ENCODE data around the gene FAM110A.

Gene FAM110A

GRCh38 chr20:856361-856775 lies 22.9 kb downstream of the FAM110A start:
- Histone ChIP-seq H3K4me1 (ENCODE audit: control insufficient read depth, low read length) (peaks cover 5% of the 10 kb centered on the region; the same call in 1 of the 2 replicates), H3F3A (ENCODE audit: control insufficient read depth, insufficient read depth) (no peaks in the 10 kb centered on the region), H3K36me3 (ENCODE audit: control insufficient read depth, low read length) (no peaks in the 10 kb centered on the region), H3K27ac (ENCODE audit: low read depth, low read length) (no peak overlapping the region), H3K9me3 (ENCODE audit: control insufficient read depth, insufficient read depth, low read length) (no peaks in the 10 kb centered on the region), H3K27me3 (ENCODE audit: control insufficient read depth, low read length) (no peaks in the 10 kb centered on the region), H3K79me2 (ENCODE audit: control insufficient read depth, low read length) (no peaks in the 10 kb centered on the region), H3K4me2 (ENCODE audit: low read length) (no peak overlapping the region), H3K4me3 (ENCODE audit: low read length) (no peak overlapping the region), H3K9me2 (replicated peaks; ENCODE audit: control insufficient read depth, low read length) (no peaks in the 10 kb centered on the region), H4K20me1 (ENCODE audit: control insufficient read depth, insufficient read depth, low read depth, low read length) (no peaks in the 10 kb centered on the region)
- no peak for TF ChIP-seq CTCF (IDR thresholded peaks at IDR 0.05; ENCODE audit: low read depth, low read length, poor library complexity, severe bottlenecking)
- TF ChIP-seq EZH2phosphoT487 (IDR thresholded peaks at IDR 0.05; ENCODE audit: borderline replicate concordance, low read length), result no peak

- H3K79me2 ChIP-seq (ENCODE audit: control insufficient read depth, low read length), result no peaks in the 10 kb centered on the region
- no peak overlapping the region for H3K4me2 ChIP-seq (ENCODE audit: low read length)
- no peaks in the 10 kb centered on the region for H3K36me3 ChIP-seq (ENCODE audit: control insufficient read depth, low read length)
- no peaks in the 10 kb centered on the region for H3K9me2 ChIP-seq (replicated peaks; ENCODE audit: control insufficient read depth, low read length)
- no peaks in the 10 kb centered on the region for H3K9me3 ChIP-seq (ENCODE audit: control insufficient read depth, insufficient read depth, low read length)
- H3K27me3 ChIP-seq (ENCODE audit: control insufficient read depth, low read length), result no peaks in the 10 kb centered on the region
- no peak overlapping the region for H3K4me3 ChIP-seq (ENCODE audit: low read length)
- no peaks in the 10 kb centered on the region for H4K20me1 ChIP-seq (ENCODE audit: control insufficient read depth, insufficient read depth, low read depth, low read length)
- H3K27ac ChIP-seq (ENCODE audit: low read depth, low read length), result no peak overlapping the region
- peaks cover 5% of the 10 kb centered on the region; the same call in 1 of the 2 replicates for H3K4me1 ChIP-seq (ENCODE audit: control insufficient read depth, low read length)
- TF ChIP-seq CTCF (IDR thresholded peaks at IDR 0.05; ENCODE audit: low read depth, low read length, poor library complexity, severe bottlenecking) (no peak), EZH2phosphoT487 (IDR thresholded peaks at IDR 0.05; ENCODE audit: borderline replicate concordance, low read length) (no peak)
- H3F3A ChIP-seq (ENCODE audit: control insufficient read depth, insufficient read depth), result no peaks in the 10 kb centered on the region
Observed at GRCh38 chr20:858011-858410, 24.5 kb downstream of the FAM110A start.

- peaks cover 5% of the 10 kb centered on the region; the same call in 1 of the 2 replicates for H3K4me1 ChIP-seq (ENCODE audit: control insufficient read depth, low read length)
- no peaks in the 10 kb centered on the region for H3K9me3 ChIP-seq (ENCODE audit: control insufficient read depth, insufficient read depth, low read length)
- H4K20me1 ChIP-seq (ENCODE audit: control insufficient read depth, insufficient read depth, low read depth, low read length), result no peaks in the 10 kb centered on the region
- no peaks in the 10 kb centered on the region for H3F3A ChIP-seq (ENCODE audit: control insufficient read depth, insufficient read depth)
- H3K4me2 ChIP-seq (ENCODE audit: low read length), result no peak overlapping the region
- no peaks in the 10 kb centered on the region for H3K79me2 ChIP-seq (ENCODE audit: control insufficient read depth, low read length)
- H3K4me3 ChIP-seq (ENCODE audit: low read length), result no peak overlapping the region
- no peaks in the 10 kb centered on the region for H3K27me3 ChIP-seq (ENCODE audit: control insufficient read depth, low read length)
- no peaks in the 10 kb centered on the region for H3K9me2 ChIP-seq (replicated peaks; ENCODE audit: control insufficient read depth, low read length)
- TF ChIP-seq CTCF (IDR thresholded peaks at IDR 0.05; ENCODE audit: low read depth, low read length, poor library complexity, severe bottlenecking) (no peak), EZH2phosphoT487 (IDR thresholded peaks at IDR 0.05; ENCODE audit: borderline replicate concordance, low read length) (no peak)
- H3K27ac ChIP-seq (ENCODE audit: low read depth, low read length), result no peak overlapping the region
- no peaks in the 10 kb centered on the region for H3K36me3 ChIP-seq (ENCODE audit: control insufficient read depth, low read length)
Observed at GRCh38 chr20:859751-860231, 26.3 kb downstream of the FAM110A start.
